Stimulated activated CD8-positive, alpha-beta memory T cell treated with anti-CD3 and anti-CD28 coated beads, Interleukin-12 subunit alpha, Interleukin-12 subunit beta, amount 100 ng/mL, for 24 hours (primary cell): Measurements from ENCODE around the gene CYP21A2.
"Not testable (repeated sequence)": the region's sequence is repeated elsewhere in the genome, so short reads cannot be mapped to it uniquely, and the experiment has no call there.

ENCODE experiments used
- DNase-seq: peaks from one replicate; pipeline ENCODE4 v3.0.0-alpha.2; 2020; ENCODE audit errors: extremely low read depth

The CYP21A2 gene

GRCh38 chr6:32053314-32053713 is 15.1 kb downstream of the CYP21A2 start:
- not testable (repeated sequence) for DNase-seq

GRCh38 chr6:32055756-32056155 is 17.5 kb downstream of the CYP21A2 start:
- not testable (repeated sequence) for DNase-seq

GRCh38 chr6:32056254-32056653 is 18.0 kb downstream of the CYP21A2 start:
- no peak for DNase-seq

- DNase-seq: no peak
Observed at GRCh38 chr6:32057966-32058365, 19.8 kb downstream of the CYP21A2 start.

- DNase-seq: no peak
Observed at GRCh38 chr6:32058511-32058963, 20.3 kb downstream of the CYP21A2 start.

GRCh38 chr6:32060966-32061655 is 22.9 kb downstream of the CYP21A2 start:
- no peak for DNase-seq

- DNase-seq: no peak
Observed at GRCh38 chr6:32064706-32065105, 26.5 kb downstream of the CYP21A2 start.

GRCh38 chr6:32067521-32067920 is 29.3 kb downstream of the CYP21A2 start:
- DNase-seq: not testable (repeated sequence)

GRCh38 chr6:32068315-32068714 is 30.1 kb downstream of the CYP21A2 start:
- DNase-seq: not testable (repeated sequence)

GRCh38 chr6:32068867-32069266 is 30.7 kb downstream of the CYP21A2 start:
- DNase-seq: no peak

- DNase-seq: no peak
Observed at GRCh38 chr6:32069460-32069859, 31.2 kb downstream of the CYP21A2 start.

- no peak for DNase-seq
Observed at GRCh38 chr6:32069878-32070515, 31.8 kb downstream of the CYP21A2 start.

GRCh38 chr6:32070814-32071543 is 32.8 kb downstream of the CYP21A2 start:
- DNase-seq: no peak

- no peak for DNase-seq
Observed at GRCh38 chr6:32073101-32073500, 34.9 kb downstream of the CYP21A2 start.

GRCh38 chr6:32073613-32074012 is 35.4 kb downstream of the CYP21A2 start:
- no peak for DNase-seq

GRCh38 chr6:32074996-32075532 is 36.8 kb downstream of the CYP21A2 start:
- no peak for DNase-seq

- no peak for DNase-seq
Observed at GRCh38 chr6:32075781-32076180, 37.6 kb downstream of the CYP21A2 start.

GRCh38 chr6:32076321-32076809 is 38.1 kb downstream of the CYP21A2 start:
- no peak for DNase-seq

- DNase-seq: no peak
Observed at GRCh38 chr6:32079566-32080290, 41.5 kb downstream of the CYP21A2 start.

GRCh38 chr6:32081168-32081990 is 43.2 kb downstream of the CYP21A2 start:
- no peak for DNase-seq

- DNase-seq: no peak
Observed at GRCh38 chr6:32082478-32082877, 44.3 kb downstream of the CYP21A2 start.
